NCI-H2196 (cell line): ENCODE results near the gene ABCC8.

Experiments
- DNase-seq: peaks from one replicate; lab custom pipeline; 2025; ENCODE audit not compliant: unreplicated experiment; lab: John Stamatoyannopoulos, UW

ABCC8 gene

GRCh38 chr11:17476317-17477083, at the start of gene ABCC8:
TSS of gene ABCC8 (minus strand) at chr11:17476845. CDS start at chr11:17476776, 69 bp downstream.
- peak; percentile 30 for DNase-seq

DNA sequence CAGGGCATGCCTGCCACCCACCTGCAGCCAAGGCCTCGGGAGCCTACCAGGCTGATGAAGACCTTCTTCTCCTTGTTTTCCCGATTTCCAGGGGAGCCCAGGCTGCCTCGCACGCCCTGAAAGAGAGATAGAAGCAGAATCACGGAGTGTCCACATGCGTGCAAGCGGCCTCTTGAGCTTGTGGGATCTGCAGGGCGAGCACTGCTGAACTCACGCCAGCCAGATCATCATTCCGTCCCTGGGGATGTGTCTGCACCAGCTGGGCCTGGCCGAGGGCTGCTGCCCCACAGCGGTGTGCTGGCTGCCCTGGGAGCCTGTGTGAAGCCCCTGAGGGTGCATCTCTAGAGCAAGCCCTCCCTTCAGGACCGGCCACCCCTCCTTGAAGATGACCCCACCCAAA, 49.7 kb upstream of the ABCC8 start:
- DNase-seq: no peak

DNA sequence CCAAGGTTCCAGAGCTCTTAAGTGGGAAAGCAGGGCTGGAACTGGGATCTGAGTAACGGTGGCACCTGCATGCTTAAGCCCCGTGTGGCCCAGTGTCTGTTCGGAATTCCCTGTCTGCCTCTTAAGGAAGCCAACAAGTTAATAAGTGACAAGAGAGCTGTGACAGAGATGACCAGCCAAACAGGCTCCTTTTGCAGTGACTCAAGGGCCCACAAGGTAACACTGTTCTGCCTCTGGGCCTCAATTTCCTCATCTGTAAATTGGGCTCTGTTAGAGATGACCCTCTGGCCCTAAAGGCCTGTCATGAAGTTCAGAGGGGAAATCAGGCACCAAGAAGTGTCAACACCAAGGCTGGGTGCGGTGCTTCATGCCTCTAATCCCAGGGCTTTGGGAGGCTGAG, 48.9 kb upstream of the ABCC8 start:
- DNase-seq: no peak

- no peak for DNase-seq
Observed at GRCh38 chr11:17524221-17524620, 47.6 kb upstream of the ABCC8 start.

DNA sequence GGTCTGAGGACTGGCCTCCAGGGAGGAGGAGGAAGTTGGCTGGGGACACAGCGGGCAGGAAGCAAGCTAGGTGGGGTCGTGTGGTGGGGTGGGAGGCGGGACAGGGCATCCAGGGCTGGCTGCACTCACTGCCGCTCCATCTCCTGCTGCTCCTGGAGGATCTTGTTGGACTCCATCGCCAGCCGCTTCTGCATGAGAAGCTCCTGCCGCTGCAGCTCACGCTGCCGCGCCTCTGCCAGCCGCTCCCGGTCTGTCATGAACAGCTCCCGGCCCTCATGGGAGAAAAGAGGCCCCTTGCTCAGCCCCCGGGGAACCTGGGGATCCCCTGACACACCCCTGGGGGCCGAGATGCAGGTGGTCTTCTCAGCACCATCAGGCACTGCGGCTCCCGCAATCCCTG, 46.0 kb upstream of the ABCC8 start:
- DNase-seq: no peak

DNA sequence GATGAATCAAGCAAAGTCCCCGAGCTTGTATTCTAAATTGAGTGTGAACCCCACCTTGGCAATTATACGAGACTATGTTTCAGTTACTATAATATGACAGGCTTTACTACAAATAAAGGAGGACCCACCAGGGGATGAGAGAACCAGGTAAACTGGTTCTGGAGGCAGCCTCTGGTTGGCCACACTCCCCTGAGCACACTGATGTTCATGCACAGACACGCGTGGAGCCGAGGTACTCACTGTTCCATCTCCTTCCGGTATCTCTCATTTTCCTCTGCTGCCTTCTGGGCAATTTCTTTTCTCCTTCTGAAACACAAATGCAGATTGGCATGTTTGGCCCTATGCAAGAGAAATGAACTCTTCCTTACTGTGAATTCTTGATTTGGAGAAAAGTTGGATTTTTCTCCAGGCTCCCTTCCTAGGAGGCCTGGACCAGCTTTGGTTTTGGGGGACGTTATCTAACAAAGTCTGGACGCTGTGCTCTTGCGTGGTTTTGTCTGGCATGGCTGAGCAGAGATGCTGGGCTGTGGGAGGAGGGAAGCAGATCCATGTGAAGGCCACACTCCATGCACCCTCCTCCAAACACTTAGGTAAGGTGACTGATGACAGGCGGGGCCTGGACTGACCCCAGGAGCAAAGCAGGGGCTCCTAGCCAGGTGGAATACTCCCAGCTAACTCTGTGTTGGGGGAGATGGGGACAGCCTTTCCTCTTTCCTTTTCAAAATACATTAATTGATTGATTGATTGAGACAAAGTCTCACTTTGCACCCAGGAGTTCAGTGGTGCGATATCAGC, 44.7 kb upstream of the ABCC8 start:
- no peak for DNase-seq

DNA sequence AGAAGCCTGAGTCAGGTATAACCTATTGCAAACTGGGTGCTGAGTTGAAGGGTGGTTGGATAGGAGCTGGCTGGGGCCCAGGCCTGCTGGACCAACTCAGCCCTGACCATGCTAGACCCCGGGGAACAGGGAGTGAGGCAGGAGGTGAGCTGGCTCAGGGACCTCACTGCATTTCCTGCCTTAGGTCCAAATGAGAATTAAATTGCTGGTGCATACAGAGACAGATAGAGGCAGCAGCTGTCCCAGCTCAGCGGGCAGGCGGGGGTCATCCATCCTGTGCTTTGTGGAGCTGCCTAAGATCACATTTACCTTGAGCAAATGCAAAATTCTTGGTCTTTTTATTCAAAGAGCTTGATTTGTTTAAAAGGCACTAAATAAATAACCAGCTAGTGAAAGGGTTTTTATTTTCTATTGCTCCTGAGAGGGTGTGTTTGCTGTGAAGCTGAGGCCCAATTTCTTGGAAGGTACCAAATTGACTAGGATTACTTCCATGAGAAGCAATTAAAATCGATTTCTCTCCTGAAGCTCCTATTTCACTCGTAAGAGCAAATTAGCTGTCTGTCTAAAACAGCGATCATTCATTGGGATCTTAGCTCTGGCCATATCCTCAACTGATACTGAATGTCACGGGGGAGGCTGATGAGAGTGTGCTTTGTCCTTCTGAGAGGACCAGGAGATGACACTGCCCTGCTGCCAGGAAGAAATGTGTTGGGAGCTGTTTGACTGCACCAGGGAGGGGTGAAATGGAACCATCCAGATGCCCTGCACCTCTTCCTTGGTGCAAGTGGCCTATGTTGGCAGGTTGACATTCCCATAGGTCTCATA, 42.6 kb upstream of the ABCC8 start:
- no peak for DNase-seq

GRCh38 chr11:17518366-17518765, 41.7 kb upstream of the ABCC8 start:
- DNase-seq: no peak

DNA sequence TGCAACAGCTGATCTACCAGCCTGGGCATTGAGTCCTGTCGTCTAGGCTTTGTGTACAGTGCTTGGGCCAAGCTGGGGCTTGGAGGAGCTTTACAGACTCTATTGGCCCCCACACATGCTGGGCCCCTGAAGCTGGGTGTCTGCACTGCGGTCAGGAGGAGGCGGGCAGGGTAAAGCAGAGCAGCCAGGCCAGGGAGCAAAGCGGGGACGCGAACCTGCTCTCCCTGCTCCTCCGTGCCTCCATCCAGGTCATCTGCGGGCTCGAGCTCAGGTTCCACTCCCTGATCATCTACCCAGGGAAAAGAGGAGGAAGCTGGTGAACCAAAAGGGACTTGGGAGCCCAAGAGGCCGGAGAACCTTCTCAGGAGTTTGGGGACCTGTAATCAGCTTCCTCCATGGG, 40.5 kb upstream of the ABCC8 start:
- no peak for DNase-seq

DNA sequence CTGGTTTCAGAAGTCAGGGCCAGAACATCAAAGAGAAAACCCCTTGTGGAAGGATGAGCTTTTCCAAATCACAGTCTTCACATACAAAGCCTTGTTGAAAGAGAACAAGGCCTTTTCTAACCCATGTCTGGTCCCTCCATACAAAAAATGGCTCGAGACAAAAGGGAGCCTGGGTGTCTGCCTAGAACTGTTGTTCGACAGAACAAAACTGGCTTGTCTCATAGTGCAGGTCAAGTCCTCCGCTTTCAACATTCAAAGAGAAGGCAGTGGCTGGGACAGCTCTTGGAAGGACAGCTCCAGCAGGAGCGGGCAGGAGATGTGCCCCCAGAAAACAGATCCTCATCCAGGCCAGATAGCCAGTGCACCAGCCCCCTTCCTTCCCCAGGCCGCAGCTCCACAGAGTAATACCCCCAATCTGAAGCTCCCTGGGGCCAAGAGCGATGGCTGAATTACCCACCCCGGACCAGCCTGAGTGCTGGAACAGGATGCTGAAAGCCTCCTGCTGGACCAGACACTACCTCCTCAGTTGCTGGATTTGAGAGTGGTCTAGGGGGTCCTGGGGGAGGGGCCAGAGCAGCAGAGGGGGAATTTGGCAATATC, 40.0 kb upstream of the ABCC8 start:
- no peak for DNase-seq

GRCh38 chr11:17515443-17516176, 39.0 kb upstream of the ABCC8 start:
- DNase-seq: no peak

DNA sequence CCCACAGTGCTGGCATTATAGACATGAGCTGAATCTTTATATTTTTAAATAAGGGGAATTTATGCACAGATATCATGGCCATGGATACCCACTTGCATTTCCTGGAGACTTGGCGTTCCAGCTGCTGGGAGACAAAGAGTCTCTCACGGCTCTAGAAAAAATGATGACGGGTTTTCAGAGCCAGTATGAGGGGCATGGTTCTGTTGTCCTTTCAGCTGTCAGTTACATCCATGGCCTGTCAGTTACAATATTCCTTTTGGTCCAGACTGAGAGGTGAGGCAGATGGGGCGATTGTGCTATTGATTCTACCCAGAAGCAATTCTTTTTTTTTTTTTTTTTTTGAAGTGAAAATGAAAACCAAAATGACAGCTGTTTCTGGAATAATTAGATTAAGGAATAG, 37.8 kb upstream of the ABCC8 start:
- DNase-seq: no peak

DNA sequence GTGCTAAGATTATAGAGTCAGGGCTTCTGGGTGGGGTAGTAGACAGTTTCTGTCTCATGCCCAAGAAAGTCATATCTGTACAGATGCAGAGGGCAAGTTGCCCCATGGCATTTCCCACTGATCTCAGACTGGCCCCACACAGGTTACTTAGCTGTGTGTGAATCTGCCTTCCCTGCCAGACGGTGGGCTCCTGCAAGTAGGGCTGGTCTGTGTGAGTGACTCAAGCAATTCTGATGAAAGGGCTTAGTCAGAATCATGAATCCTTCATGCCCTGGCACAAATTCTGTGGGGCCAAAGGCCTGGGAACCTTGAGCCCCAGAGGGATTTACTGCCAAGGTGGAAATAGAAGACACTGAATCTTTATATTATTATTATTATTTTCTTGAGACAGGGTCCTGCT, 37.2 kb upstream of the ABCC8 start:
- DNase-seq: no peak

- DNase-seq: no peak
Observed at GRCh38 chr11:17512101-17512500, 35.5 kb upstream of the ABCC8 start.

DNA sequence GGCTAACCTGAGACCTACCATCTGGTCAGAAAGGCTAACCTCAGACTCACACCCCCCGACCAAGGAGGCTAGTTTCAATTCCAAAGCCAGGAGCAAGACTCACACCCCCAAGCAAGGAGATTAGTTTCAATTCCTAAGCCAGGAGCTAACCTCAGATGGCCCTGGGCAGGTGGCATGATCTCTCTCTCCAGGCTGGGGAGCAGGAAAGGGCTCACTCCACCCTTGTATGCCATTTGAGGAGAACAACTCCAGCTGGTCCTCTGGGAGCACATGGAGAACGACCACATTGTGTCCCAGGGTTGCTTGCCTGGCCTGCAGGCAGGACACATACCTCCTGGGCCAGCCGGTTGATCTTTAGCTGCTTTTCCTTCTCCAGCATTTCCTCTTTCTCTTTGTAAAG, 34.9 kb upstream of the ABCC8 start:
- DNase-seq: no peak

GRCh38 chr11:17510507-17511206, 34.0 kb upstream of the ABCC8 start:
- no peak for DNase-seq

DNA sequence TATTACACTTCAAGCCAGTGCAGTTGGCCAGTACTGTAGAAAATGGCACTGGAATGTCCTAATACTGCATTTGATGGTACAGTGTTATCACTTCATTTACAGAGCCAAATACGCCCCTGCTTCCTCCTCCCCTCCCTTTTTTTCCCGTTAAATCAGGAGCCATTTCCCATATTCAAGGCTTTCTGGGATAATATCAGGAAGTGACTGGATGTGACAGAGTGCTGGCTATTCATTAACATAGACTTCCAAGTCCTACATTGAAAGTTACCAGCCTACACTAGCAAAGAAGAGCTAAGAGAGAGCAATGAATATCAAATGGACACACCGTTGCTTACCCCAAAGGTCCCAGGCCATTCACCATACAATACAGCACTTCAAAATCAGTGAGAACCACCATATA, 32.1 kb upstream of the ABCC8 start:
- DNase-seq: no peak

DNA sequence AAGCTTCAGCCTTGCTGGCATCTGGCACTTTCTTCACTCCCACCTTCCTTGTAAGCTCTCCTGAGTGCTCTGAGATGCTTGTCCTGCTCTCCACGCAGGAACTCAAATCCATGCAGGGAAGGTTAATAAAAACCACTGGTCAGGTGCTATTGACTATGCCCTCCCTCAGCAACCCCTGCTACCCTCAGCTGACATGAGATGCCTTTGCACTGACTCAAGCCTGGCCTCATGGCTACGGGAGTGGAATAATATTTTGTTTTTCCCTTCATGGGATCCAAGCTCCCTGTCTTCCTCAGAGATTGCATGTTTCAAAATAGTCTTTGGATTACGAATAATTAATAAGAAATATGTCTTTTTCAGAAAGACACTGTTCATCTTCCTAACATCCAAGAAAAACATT, 31.7 kb upstream of the ABCC8 start:
- no peak for DNase-seq

DNA sequence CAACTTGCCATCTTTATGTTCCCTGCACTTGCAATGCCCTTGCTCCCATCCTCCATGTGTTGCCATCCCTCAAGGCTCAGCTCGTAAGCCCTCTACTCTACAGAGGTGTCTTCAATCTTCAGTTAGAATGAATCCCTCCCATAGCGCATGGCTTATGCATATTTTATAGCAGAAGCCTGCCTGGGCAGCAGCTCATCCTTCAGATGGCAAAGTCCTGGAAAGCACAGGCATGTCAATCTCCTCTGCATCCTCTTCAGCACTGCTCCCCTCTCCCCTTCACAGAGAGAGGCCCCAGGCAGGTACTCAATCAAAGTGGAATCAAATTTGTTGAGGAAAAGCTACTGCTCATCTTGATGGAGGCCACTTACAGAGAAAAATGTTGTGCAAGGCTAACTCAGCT, 31.1 kb upstream of the ABCC8 start:
- DNase-seq: no peak

- DNase-seq: no peak
Observed at GRCh38 chr11:17506942-17507341, 30.3 kb upstream of the ABCC8 start.
